ENCODE measurements around the gene MMP15. TPM values are rescaled to one million over a fixed set of nuclear protein-coding genes. Genes with fewer than 3 reads are reported as not detected.

MMP15 gene
- total RNA-seq, 2 donors from 2014 or later = 2.1 to 3.8 TPM

DNA sequence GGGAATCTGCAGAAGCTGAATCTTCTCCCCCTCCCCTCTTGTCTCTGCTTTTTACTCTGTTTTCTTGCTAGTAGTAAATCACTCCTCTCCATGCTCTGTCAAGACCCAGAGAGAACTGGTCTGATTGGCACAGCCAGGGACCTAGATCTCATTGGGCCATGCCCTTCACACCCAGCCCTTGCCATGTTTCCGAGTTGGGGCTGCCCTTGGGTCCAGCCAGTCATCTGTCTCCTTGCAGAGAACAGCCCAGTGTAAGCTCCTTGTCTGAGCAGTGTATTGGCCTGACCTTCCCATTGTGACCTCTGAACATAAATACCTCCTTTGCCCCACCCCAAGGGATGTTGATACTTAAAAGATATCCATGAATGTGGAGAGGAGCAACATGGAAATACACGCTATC lies 3.9 kb downstream of the MMP15 start:
- no peak for DNase-seq (ENCODE audit: low spot score)

DNA sequence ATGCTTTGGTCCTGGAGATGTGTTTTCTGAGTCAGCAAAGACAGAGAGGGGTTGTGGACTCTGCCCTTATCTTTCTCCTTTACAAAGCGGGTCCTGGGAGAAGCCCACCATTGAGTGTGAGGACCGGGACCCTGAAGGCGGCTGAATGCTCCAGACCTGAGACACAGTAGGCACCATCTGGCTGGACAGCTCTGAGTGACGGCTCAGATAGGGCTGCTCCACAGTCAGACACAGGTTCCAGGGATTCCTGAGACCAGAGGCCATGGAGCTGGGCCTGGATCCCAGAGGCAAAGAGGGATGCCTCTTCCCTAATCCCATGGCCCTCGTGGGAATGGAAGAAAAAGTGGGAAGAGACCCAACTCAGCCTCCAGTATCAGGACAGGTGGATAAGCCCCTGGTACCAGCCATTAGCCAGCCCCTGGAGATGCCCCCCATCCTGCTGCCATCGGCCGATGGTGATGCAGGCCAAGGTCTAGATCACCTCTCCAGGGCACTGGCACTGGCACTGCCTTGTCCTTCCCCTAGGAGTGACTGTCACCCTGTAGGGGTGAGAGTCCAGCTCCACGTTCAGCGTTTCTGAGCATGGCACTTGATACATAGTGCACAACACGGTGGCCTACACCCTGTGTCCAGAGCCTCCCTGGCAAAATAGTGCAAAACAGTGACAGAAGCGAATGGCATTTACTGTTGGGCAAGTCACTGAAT lies 4.7 kb downstream of the MMP15 start:
- TF ChIP-seq CTCF (IDR thresholded peaks at IDR 0.05) = no peak
- ATAC-seq (ENCODE audit: insufficient number of reproducible peaks, low FRiP score, low read depth) = no peak

More for the DNA sequence above, 3.9 kb downstream of the MMP15 start:
- H3K36me3 ChIP-seq = no peaks in the 10 kb centered on the region
- no peaks in the 10 kb centered on the region for H3K9me3 ChIP-seq
- H3K4me3 ChIP-seq = no peak overlapping the region
- no peak overlapping the region for H3K27ac ChIP-seq
- TF ChIP-seq CTCF (IDR thresholded peaks at IDR 0.05) = no peak
- H3K27me3 ChIP-seq (replicated peaks; ENCODE audit: insufficient read depth) = no peaks in the 10 kb centered on the region
- ATAC-seq (ENCODE audit: insufficient number of reproducible peaks, low FRiP score, low read depth) = no peak
- peaks cover 16 to 26% of the 10 kb centered on the region in 2 donors for H3K4me1 ChIP-seq (ENCODE audit: control insufficient read depth in 1 of 2, low read depth in 2 of 2)

DNA sequence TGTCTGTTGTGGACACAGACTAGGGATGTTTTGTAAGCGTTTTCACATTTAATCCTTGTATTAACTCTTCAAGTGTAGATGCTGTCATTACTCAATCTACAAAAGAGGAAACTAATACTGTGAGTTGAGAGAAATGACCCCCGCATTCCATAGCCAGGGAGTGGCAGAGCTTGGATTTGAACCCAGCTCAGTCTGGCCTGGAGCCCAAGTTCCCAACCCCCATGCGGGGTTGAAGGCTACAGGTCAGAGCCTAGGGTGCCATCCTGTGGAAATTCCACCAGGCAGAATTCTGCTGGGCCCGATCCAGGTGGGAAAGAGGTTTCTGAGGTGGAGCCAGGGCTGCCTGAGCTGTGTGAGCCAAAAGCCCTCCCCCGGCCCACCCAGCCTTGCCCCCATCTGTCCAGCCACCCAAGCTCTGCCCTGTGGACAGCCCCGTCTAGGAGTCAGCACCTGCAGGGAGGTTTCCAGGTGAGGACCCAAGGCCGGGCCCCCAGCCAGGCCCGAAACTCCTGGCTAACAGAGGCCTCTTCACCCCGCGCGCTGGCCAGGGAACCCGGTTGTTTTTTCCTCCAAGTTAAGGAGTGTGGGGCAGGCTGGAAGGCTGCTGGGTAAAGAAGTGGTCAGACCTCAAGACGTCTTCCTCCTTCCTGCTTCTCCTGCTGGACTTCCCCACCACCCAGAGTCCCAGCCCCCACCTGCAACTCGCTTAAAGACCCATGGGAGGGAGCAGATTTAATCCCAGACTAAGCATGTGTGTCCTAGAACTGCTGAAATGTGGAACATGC lies 5.7 kb downstream of the MMP15 start:
- TF ChIP-seq CTCF (IDR thresholded peaks at IDR 0.05) = no peak
- ATAC-seq (ENCODE audit: insufficient number of reproducible peaks, low FRiP score, low read depth) = no peak
- Histone ChIP-seq H3K4me1 (ENCODE audit: control insufficient read depth in 1 of 2, low read depth in 2 of 2) (peaks cover 6 to 14% of the 10 kb centered on the region in 2 donors), H3K27me3 (replicated peaks; ENCODE audit: insufficient read depth) (no peaks in the 10 kb centered on the region), H3K4me3 (no peak overlapping the region), H3K27ac (no peak overlapping the region), H3K9me3 (no peaks in the 10 kb centered on the region), H3K36me3 (no peaks in the 10 kb centered on the region)
- DNase-seq (ENCODE audit: low spot score) = no peak

More for the DNA sequence above, 4.7 kb downstream of the MMP15 start:
- peaks cover 7 to 17% of the 10 kb centered on the region in 2 donors for H3K4me1 ChIP-seq (ENCODE audit: control insufficient read depth in 1 of 2, low read depth in 2 of 2)
- H3K36me3 ChIP-seq = no peaks in the 10 kb centered on the region
- no peak overlapping the region for H3K4me3 ChIP-seq
- no peaks in the 10 kb centered on the region for H3K9me3 ChIP-seq
- H3K27ac ChIP-seq = no peak overlapping the region
- no peaks in the 10 kb centered on the region for H3K27me3 ChIP-seq (replicated peaks; ENCODE audit: insufficient read depth)
- DNase-seq (ENCODE audit: low spot score) = no peak

- ATAC-seq (ENCODE audit: insufficient number of reproducible peaks, low FRiP score, low read depth) (no peak), DNase-seq (ENCODE audit: low spot score) (no peak)
- Histone ChIP-seq H3K4me1 (ENCODE audit: control insufficient read depth in 1 of 2, low read depth in 2 of 2) (no peaks in the 10 kb centered on the region), H3K27me3 (replicated peaks; ENCODE audit: insufficient read depth) (no peaks in the 10 kb centered on the region), H3K36me3 (no peaks in the 10 kb centered on the region), H3K27ac (no peak overlapping the region), H3K9me3 (no peaks in the 10 kb centered on the region), H3K4me3 (no peak overlapping the region)
- TF ChIP-seq CTCF (IDR thresholded peaks at IDR 0.05) = no peak
Observed at GRCh38 chr16:58032710-58033293, 7.2 kb downstream of the MMP15 start.

DNA sequence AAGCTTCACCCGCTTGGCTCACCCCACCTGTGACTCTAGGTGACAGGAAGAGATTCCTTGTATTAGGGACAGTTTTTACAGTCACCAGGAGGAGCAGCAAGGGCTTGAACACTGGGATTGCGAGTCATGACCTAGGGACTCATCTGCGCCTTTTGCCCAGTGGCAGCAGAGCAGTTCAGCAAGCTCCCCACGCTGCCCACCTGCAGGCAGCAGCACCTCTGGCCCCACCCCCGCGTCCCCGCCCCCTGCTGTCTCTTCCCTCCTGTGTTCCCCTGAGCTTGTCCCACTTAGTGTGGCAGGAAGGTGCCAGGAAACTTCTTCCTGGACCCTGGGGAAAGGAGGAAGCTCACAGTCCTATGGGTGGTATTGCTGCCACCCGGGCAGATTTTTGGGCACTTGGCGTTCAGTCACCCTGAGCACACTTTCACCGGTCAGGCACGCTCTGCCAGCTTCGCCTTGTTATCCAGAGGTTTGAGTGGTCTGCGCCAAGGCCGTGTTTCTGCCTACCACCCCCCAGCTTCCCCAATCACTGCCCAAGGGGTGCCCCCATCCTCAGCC lies 8.7 kb downstream of the MMP15 start:
- Histone ChIP-seq H3K36me3 (no peaks in the 10 kb centered on the region), H3K4me1 (ENCODE audit: control insufficient read depth in 1 of 2, low read depth in 2 of 2) (no peaks in the 10 kb centered on the region), H3K9me3 (no peaks in the 10 kb centered on the region), H3K27me3 (replicated peaks; ENCODE audit: insufficient read depth) (no peaks in the 10 kb centered on the region), H3K27ac (no peak overlapping the region), H3K4me3 (no peak overlapping the region)
- TF ChIP-seq CTCF (IDR thresholded peaks at IDR 0.05) = no peak
- ATAC-seq (ENCODE audit: insufficient number of reproducible peaks, low FRiP score, low read depth) (no peak), DNase-seq (ENCODE audit: low spot score) (no peak)

Measured in thoracic aorta (tissue), 2 donors.